Tibial nerve (tissue), 4 donors: ENCODE results near the gene MUC21.

Experiments
- EP300 ChIP-seq, 2 donors: sonication (generic); formaldehyde crosslinking; IDR thresholded peaks; one replicate each; pipeline ENCODE4 v1.6.1; 2017; ENCODE audit warnings: antibody characterized with exemption in 2 of 2, mild to moderate bottlenecking in 1 of 2
- POLR2A ChIP-seq, 2 donors: fragments of 450-650 bp; IDR thresholded peaks; one replicate each; pipeline ENCODE4 v1.6.1; 2017; ENCODE audit warnings: antibody characterized with exemption in 2 of 2, mild to moderate bottlenecking in 2 of 2, moderate library complexity in 2 of 2
- TF ChIP-seq, protein P1 (sequence below), 5 experiments: fragments of 200-600 bp in 3 of 5; fragments of 450-650 bp in 2 of 5; sonication (generic) in 3 of 5; IDR thresholded peaks; one replicate each; pipeline ENCODE4 v1.5.1; 2016 to 2019; ENCODE audit warnings: antibody characterized with exemption in 5 of 5, mild to moderate bottlenecking in 3 of 5, moderate library complexity in 2 of 5

DNA sequence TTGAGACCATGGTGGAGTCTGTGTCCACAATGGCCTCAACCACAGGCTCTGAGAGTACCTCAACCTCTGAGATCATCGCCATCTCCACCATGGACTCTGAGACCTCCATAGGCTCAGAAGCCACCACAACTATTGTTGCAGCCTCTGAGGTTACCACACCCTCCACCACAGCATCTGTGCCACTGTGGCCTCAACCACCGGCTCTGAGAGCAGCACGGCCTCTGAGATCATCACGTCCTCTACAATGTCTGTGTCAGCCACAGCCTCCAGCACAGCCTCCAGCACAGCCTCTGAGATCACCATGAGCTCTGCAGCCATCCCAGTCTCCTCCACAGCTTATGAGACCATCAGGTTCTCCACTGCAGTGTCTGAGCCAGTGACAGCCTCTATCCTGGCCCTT is 19.4 kb upstream of the MUC21 start:
- TF ChIP-seq, protein P1, sequence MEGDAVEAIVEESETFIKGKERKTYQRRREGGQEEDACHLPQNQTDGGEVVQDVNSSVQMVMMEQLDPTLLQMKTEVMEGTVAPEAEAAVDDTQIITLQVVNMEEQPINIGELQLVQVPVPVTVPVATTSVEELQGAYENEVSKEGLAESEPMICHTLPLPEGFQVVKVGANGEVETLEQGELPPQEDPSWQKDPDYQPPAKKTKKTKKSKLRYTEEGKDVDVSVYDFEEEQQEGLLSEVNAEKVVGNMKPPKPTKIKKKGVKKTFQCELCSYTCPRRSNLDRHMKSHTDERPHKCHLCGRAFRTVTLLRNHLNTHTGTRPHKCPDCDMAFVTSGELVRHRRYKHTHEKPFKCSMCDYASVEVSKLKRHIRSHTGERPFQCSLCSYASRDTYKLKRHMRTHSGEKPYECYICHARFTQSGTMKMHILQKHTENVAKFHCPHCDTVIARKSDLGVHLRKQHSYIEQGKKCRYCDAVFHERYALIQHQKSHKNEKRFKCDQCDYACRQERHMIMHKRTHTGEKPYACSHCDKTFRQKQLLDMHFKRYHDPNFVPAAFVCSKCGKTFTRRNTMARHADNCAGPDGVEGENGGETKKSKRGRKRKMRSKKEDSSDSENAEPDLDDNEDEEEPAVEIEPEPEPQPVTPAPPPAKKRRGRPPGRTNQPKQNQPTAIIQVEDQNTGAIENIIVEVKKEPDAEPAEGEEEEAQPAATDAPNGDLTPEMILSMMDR (IDR thresholded peaks at IDR 0.05) = no peak
- TF ChIP-seq EP300 (IDR thresholded peaks at IDR 0.05) (no peak), POLR2A (IDR thresholded peaks at IDR 0.05) (no peak)
